Natural killer cell treated with Interleukin-12 subunit alpha and Interleukin-12 subunit beta and Interleukin-15 and Interleukin-18, amount 100 ng/mL, for 72 hours (primary cell): Measurements from ENCODE around the gene INVS. TPM values are rescaled to one million over a fixed set of nuclear protein-coding genes. Genes with fewer than 3 reads are reported as not detected.

Experiments
- ATAC-seq, 2 donors: fragments of 150-1000 bp; cut with Tn5 transposase in 1 of 2; sonication (Bioruptor Pico), chemical (Tn5 transposase) in 1 of 2; 2 replicates each; pipeline ENCODE4 v1.10.0; 2021
- DNase-seq: peaks from one replicate; pipeline ENCODE4 v3.0.0; 2022; ENCODE audit warnings: low spot score
- H3K27ac Mint-ChIP-seq, 2 donors: 1 replicate in 1 of 2; 2 replicates in 1 of 2; pipeline ENCODE4 v1.8.0; 2022; ENCODE audit warnings: mixed read lengths in 2 of 2, mild to moderate bottlenecking in 1 of 2, moderate library complexity in 1 of 2
- H3K27me3 Mint-ChIP-seq, 2 donors: 1 replicate in 1 of 2; 2 replicates in 1 of 2; pipeline ENCODE4 v1.8.0; 2022; ENCODE audit warnings: mixed read lengths in 2 of 2
- H3K36me3 Mint-ChIP-seq: one replicate; pipeline ENCODE4 v1.8.0; 2022; ENCODE audit warnings: mixed read lengths
- H3K4me1 Mint-ChIP-seq, 2 donors: 1 replicate in 1 of 2; 2 replicates in 1 of 2; pipeline ENCODE4 v1.8.0; 2022; ENCODE audit warnings: low read depth in 2 of 2, mixed read lengths in 2 of 2, mild to moderate bottlenecking in 1 of 2
- H3K4me3 Mint-ChIP-seq: one replicate; pipeline ENCODE4 v1.8.0; 2022; ENCODE audit warnings: mixed read lengths
- H3K9me3 Mint-ChIP-seq: 2 replicates; pipeline ENCODE4 v1.8.0; 2022; ENCODE audit warnings: mixed read lengths
- total RNA-seq, 2 donors: library from RNA; stranded (reverse); gene quantifications; one replicate each; pipeline ENCODE4 v1.2.3, GENCODE V29; 2022

The INVS gene
- total RNA-seq, 2 donors from 2014 or later: 22.1 to 32.8 TPM

DNA sequence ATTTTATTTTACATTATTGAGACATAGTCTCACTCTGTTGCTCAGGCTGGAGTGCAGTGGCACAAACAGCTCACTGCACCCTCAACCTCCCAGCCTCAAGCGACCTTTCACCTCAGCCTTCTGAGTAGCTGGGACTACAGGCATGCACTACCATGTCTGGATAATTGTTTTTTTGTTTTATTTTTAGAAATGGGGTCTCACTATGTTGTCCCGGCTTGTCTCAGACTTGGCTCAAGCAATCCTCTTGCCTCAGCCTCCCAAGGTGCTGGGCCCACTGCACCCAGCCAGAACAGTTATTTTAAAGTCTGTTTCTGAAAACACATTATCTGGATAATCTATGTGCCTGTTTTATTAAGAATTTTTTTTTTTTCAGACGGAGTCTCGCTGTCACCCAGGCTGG is 191.7 kb downstream of the INVS start:
- no peak overlapping the region for H3K27ac Mint-ChIP-seq
- H3K9me3 Mint-ChIP-seq: no peaks in the 10 kb centered on the region
- no peak for ATAC-seq
- H3K27me3 Mint-ChIP-seq: no peaks in the 10 kb centered on the region
- H3K4me1 Mint-ChIP-seq: peaks cover 0 to 11% of the 10 kb centered on the region in 2 donors
- no peak overlapping the region for H3K4me3 Mint-ChIP-seq
- peaks cover 46% of the 10 kb centered on the region for H3K36me3 Mint-ChIP-seq
- DNase-seq: no peak

DNA sequence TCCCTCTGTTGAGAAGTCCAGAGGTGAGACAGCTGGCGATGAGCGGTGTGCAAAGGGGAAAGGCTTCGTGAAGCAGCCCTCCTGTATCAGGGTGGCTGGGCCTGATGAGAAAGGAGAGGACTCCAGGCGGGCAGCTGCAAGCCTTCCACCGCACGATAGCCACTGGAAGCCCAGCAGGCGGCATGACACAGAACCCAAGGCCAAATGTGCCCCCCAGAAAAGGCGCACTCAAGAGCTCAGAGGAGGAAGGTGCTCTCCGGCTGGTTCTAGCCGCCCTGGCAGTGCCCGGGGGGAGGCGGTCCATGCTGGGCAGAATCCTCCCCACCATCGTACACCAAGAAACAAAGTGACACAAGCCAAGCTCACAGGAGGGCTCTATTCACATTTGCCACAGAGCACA is 193.4 kb downstream of the INVS start:
- no peak for ATAC-seq
- Mint-ChIP-seq H3K4me3 (no peak overlapping the region), H3K4me1 (peaks cover 0 to 5% of the 10 kb centered on the region in 2 donors), H3K27me3 (no peaks in the 10 kb centered on the region), H3K36me3 (peaks cover 37% of the 10 kb centered on the region), H3K9me3 (no peaks in the 10 kb centered on the region), H3K27ac (peak overlapping the region in 1 of 2 donors; percentile 16)
- DNase-seq: no peak

DNA sequence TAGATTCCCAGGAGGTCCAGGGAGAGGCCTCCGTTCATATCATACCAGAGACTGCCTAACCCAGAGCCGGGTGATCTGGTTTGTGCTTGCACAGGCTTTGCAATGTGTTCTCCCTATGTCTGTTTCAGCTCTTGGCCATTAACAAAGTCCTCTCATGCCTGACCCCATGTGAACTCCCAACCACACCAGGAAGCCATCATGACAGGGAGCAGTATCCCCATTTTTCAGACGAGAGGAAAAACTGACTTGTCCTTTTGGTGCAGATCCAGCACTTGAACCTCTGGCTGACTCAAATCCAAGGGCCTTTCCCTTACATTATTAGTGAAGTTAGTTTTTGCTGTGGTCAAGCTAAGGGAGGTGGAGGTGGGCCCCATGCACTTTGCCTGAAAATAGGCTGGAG is 195.3 kb downstream of the INVS start:
- no peak overlapping the region for H3K4me3 Mint-ChIP-seq
- peaks cover 27% of the 10 kb centered on the region for H3K36me3 Mint-ChIP-seq
- DNase-seq: no peak
- H3K27me3 Mint-ChIP-seq: no peaks in the 10 kb centered on the region
- H3K4me1 Mint-ChIP-seq: peaks cover 0 to 3% of the 10 kb centered on the region in 2 donors
- no peak for ATAC-seq
- no peaks in the 10 kb centered on the region for H3K9me3 Mint-ChIP-seq
- no peak overlapping the region for H3K27ac Mint-ChIP-seq

DNA sequence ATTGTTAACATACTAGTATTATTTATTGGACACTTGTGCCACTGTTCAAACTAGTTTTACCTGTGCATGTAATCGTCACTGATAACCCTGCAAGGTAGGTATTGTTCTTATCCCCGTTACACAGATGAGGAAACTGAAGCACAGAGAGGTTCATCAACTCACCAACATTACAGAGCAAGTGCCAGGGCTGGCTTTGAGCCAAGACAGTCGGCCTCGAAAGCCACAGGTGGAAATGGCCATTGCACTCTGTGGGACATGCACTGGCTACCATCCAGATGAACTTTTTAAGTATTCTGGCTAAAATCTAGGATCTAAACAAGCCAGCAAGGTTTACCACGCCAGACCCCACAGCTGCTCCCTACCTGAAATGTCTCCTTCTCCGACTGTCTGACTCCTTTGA is 195.8 kb downstream of the INVS start:
- peaks cover 23% of the 10 kb centered on the region for H3K36me3 Mint-ChIP-seq
- H3K4me3 Mint-ChIP-seq: no peak overlapping the region
- H3K27ac Mint-ChIP-seq: no peak overlapping the region
- no peaks in the 10 kb centered on the region for H3K9me3 Mint-ChIP-seq
- no peaks in the 10 kb centered on the region for H3K27me3 Mint-ChIP-seq
- peaks cover 0 to 3% of the 10 kb centered on the region in 2 donors for H3K4me1 Mint-ChIP-seq
- ATAC-seq (no peak), DNase-seq (no peak)

DNA sequence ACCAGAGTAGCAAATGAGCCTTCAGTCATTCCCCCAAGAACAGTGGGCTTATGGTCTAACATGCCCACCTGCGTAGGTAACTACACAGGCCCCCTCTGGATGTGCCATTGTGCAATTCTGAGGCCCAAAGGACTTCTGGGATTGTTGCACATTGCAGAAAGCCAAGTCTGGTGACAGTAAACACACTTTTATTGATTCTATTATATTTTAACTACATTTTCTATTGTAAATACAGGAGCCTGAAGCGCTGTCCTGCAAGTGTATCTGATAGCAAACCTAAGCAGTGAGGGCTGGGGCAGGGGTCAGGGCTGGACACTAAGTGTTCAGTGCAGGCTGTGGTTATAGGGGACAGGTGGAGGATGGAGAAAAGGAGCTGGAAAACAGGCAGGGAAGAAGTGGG is 196.2 kb downstream of the INVS start:
- no peaks in the 10 kb centered on the region for H3K9me3 Mint-ChIP-seq
- no peaks in the 10 kb centered on the region for H3K27me3 Mint-ChIP-seq
- H3K4me1 Mint-ChIP-seq: peaks cover 0 to 3% of the 10 kb centered on the region in 2 donors
- H3K4me3 Mint-ChIP-seq: no peak overlapping the region
- H3K36me3 Mint-ChIP-seq: peaks cover 19% of the 10 kb centered on the region
- no peak for DNase-seq
- H3K27ac Mint-ChIP-seq: peak overlapping the region in 1 of 2 donors; percentile 58
- no peak for ATAC-seq

DNA sequence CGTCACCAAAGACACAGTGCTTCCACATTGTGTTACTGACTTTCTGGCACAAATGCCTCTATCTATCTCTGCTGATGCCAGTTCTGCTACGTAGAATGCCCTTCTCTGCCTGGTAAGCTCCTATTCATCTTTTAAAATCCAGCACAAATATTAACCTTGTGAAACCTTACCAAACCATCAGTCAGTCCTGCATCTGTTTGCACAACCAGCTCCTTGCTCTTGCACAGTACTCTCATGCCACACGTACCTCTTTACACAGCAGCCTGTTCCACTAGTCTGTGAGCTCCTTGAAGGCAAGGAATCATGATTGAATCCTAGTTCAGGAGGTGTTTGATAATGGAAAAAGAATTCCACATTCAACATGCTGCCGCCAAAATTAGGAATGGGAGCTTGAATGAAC is 197.4 kb downstream of the INVS start:
- H3K27ac Mint-ChIP-seq: no peak overlapping the region

DNA sequence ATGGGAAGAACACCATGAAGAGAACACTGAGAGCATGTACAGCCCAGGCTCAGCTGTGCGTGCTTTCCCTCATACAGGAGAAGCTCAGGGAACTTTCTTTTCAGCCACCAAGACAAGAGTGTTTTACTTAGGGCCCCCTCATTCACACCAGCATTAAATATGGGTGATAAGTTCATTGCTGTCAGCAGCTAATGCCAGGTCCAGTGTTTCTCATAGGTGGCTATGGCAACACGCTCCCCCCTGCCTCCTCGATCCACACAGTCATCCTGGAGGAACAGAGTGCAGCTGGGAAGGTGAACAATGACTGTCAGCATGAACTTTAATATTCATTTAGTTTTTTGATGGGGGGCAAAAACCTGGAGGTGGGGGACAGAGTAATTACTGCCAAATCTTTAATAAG is 199.3 kb downstream of the INVS start:
- DNase-seq: no peak
- Mint-ChIP-seq H3K4me3 (no peak overlapping the region), H3K36me3 (peaks cover 23% of the 10 kb centered on the region), H3K27me3 (no peaks in the 10 kb centered on the region), H3K4me1 (peaks cover 0 to 3% of the 10 kb centered on the region in 2 donors), H3K9me3 (no peaks in the 10 kb centered on the region), H3K27ac (no peak overlapping the region)
- ATAC-seq: no peak

More for the DNA sequence above, 197.4 kb downstream of the INVS start:
- Mint-ChIP-seq H3K4me1 (peaks cover 0 to 3% of the 10 kb centered on the region in 2 donors), H3K4me3 (no peak overlapping the region), H3K9me3 (no peaks in the 10 kb centered on the region), H3K27me3 (no peaks in the 10 kb centered on the region), H3K36me3 (peaks cover 22% of the 10 kb centered on the region)
- DNase-seq (no peak), ATAC-seq (no peak)

DNA sequence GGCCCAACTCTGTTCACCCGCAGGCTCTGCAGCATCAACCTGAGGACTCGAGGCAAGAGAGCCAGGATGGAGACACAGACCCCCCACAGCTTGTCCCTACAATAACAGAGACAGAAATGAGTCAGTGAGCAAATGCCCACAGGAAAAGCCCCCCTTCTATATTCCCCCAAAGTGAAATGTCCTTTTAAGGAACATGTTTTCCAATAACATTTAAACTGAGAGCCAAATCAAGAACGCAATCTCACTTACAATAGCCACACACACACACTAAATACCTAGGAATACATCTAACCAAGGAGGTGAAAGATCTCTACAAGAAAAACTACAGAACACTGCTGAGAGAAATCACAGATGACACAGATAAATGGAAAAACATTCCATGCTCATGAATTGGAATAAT is 204.7 kb downstream of the INVS start:
- peaks cover 0 to 8% of the 10 kb centered on the region in 2 donors for H3K4me1 Mint-ChIP-seq

DNA sequence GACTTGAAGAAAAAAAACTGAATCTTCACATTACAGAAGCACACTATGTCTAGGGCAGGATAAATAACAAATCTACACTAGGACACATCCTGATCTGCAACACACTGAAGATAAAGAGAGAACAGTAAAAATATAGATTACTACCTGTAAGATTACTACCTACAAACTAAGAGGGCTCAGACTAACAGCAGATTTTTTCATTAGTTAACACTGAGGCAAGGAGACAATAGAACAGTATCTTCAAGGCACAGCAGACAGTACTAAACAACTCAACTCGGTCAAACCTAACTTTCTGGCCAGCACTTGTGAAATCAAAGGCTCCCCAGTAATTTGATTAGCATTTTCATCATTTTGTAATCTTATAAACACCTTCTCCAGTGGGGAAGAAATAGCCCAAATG is 207.2 kb downstream of the INVS start:
- Mint-ChIP-seq H3K4me1 (peaks cover 3 to 13% of the 10 kb centered on the region in 2 donors), H3K27ac (no peak overlapping the region), H3K27me3 (no peaks in the 10 kb centered on the region), H3K36me3 (peaks cover 43% of the 10 kb centered on the region), H3K9me3 (no peaks in the 10 kb centered on the region), H3K4me3 (no peak overlapping the region)
- ATAC-seq (no peak), DNase-seq (no peak)

More for the DNA sequence above, 204.7 kb downstream of the INVS start:
- no peaks in the 10 kb centered on the region for H3K27me3 Mint-ChIP-seq
- ATAC-seq (no peak), DNase-seq (no peak)
- no peak overlapping the region for H3K27ac Mint-ChIP-seq
- H3K4me3 Mint-ChIP-seq: no peak overlapping the region
- no peaks in the 10 kb centered on the region for H3K9me3 Mint-ChIP-seq
- peaks cover 40% of the 10 kb centered on the region for H3K36me3 Mint-ChIP-seq

DNA sequence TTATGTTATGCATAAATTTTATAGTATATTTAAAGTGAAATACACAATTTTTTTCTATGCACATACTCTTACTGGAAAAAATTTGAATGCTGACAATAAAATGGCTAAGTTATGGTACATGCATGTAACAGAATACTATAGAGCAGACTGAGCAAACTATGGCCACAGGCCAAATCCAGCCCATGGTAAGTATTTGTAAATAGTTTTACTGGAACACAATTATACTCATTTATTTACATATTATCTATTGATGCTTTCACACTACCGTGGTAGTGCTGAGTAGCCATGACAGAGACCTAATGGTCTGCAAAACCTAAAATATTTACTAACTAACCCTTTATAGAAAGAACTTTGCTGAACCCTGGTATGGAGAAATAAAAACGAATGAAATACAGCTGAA is 208.0 kb downstream of the INVS start:
- DNase-seq (no peak), ATAC-seq (no peak)
- no peaks in the 10 kb centered on the region for H3K27me3 Mint-ChIP-seq
- no peak overlapping the region for H3K27ac Mint-ChIP-seq
- no peak overlapping the region for H3K4me3 Mint-ChIP-seq
- H3K4me1 Mint-ChIP-seq: peaks cover 11 to 13% of the 10 kb centered on the region in 2 donors
- H3K36me3 Mint-ChIP-seq: peaks cover 47% of the 10 kb centered on the region
- no peaks in the 10 kb centered on the region for H3K9me3 Mint-ChIP-seq

DNA sequence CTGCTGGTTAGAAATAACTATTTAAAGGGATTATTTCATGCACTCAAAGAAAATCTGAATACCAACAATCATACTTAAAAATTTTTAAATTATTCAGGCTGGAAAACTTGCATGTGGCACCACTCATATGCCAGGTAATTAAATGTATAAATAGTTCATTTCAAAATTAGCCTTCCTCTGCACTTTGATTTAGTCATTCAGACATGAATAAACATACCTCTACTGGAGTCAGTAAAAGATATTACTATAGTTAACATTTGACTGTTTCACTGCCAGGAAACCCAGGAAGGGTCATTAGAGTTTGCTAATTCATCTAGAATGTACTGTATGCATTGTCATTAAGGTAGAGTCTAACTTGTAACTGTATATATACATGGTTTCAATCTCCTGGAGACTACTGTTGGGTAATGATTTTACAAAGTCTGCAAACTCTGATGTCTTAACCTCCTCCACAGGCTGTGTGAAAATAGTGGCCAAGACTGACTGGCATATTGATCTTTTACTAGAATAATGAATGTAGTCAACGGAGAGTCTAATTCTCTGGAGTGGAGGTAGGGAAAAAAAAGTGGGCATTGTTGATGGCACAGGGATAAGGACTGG is 210.0 kb downstream of the INVS start:
- H3K4me1 Mint-ChIP-seq: peaks cover 10 to 11% of the 10 kb centered on the region in 2 donors
- no peaks in the 10 kb centered on the region for H3K9me3 Mint-ChIP-seq
- ATAC-seq: no peak
- no peak for DNase-seq
- no peak overlapping the region for H3K4me3 Mint-ChIP-seq
- H3K27ac Mint-ChIP-seq: no peak overlapping the region
- H3K27me3 Mint-ChIP-seq: no peaks in the 10 kb centered on the region
- H3K36me3 Mint-ChIP-seq: peaks cover 31% of the 10 kb centered on the region

DNA sequence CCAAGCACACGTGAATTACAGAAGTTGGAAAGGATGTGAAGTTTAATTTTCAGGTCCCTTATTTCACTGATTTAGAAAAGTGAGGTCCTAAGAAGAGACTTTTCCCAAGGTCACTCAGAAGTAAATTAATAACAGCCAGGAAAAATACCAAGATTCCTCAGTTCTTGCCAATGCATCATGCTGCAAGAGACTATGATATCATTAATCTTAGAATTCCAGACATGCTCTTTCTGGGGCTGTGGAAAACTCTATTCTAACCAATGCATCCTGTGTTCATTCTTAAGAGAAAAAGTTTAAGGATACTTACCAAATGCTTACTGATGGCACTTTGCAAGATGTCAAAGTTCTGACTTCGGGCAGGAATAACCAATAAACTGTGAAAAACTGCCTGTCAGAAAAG is 210.9 kb downstream of the INVS start:
- H3K9me3 Mint-ChIP-seq: no peaks in the 10 kb centered on the region
- DNase-seq: no peak
- H3K36me3 Mint-ChIP-seq: peaks cover 37% of the 10 kb centered on the region
- H3K4me1 Mint-ChIP-seq: peaks cover 10 to 11% of the 10 kb centered on the region in 2 donors
- ATAC-seq: no peak
- no peak overlapping the region for H3K4me3 Mint-ChIP-seq
- H3K27ac Mint-ChIP-seq: no peak overlapping the region
- H3K27me3 Mint-ChIP-seq: no peaks in the 10 kb centered on the region

DNA sequence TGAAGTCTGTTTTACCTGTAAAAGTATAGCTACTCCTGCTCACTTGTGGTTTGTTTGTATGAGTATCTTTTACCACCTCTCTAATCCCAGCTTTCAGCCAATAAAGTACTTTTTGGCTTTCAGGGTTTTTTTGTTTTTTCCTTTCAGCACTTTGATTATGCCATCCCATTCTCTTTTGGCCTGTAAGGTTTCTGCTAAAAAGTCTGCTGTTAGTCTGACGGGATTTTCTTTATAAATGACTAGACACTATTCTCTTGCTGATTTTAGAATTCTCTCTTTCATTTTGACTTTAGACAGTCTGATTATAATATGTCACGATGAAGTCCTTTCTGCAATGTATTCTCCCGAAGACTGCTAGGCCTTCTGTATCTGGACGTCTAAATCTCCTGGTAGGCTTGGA is 216.5 kb downstream of the INVS start:
- Mint-ChIP-seq H3K36me3 (peaks cover 40% of the 10 kb centered on the region), H3K27ac (no peak overlapping the region), H3K4me1 (peaks cover 15 to 29% of the 10 kb centered on the region in 2 donors), H3K27me3 (no peaks in the 10 kb centered on the region), H3K4me3 (no peak overlapping the region), H3K9me3 (no peaks in the 10 kb centered on the region)
- no peak for ATAC-seq
- DNase-seq: no peak

DNA sequence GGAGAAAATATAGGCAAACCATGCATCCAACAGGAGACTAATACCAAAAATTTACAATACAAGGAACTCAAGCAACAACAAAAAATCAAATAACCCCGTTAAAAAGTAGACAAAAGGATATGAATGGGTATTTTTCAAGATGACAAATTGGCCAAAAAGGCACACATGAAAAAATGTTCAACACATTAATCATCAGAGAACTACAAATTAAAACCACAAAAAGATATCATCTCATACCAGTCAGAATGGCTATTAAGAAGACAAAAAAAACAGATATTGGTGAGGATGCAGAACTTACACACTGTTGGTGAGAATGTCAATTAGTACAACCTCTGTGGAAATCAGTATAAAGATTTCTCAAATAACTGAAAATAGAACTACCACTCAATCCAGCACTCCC is 218.7 kb downstream of the INVS start:
- Mint-ChIP-seq H3K4me3 (no peak overlapping the region), H3K27ac (no peak overlapping the region), H3K27me3 (no peaks in the 10 kb centered on the region), H3K36me3 (peaks cover 35% of the 10 kb centered on the region), H3K9me3 (no peaks in the 10 kb centered on the region), H3K4me1 (peaks cover 10 to 17% of the 10 kb centered on the region in 2 donors)
- ATAC-seq (no peak), DNase-seq (no peak)

DNA sequence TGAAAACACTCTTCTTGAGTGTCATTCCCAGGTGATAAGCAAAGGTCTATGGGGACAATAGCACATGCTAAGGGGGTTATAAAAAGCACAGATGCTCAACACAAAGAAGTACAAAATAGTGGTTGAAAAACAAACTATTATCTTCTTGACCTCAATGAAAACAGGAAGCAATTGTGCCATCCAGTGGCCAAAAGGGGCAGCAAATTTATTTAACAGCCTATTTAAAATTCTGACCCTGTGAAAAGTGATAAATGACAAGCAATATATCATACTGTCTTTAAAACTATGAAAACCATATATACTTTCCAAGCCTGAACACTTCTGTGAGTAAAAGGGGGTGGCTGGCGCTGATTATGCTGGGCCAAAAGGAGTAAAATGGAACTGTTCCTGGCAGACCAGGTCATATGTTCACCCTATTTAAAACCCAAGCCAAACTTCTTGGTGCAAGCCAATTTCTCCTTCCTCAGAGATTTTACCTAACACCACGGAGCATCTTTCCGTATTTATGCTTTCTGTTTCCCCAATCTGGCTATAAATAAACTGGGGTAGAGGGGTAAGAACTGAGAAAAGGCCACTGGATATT is 224.0 kb downstream of the INVS start:
- Mint-ChIP-seq H3K27ac (no peak overlapping the region), H3K9me3 (no peaks in the 10 kb centered on the region)
- ATAC-seq: no peak

More for the DNA sequence above, 224.0 kb downstream of the INVS start:
- no peak overlapping the region for H3K4me3 Mint-ChIP-seq
- no peak for DNase-seq
- peaks cover 0 to 2% of the 10 kb centered on the region in 2 donors for H3K4me1 Mint-ChIP-seq
- no peaks in the 10 kb centered on the region for H3K27me3 Mint-ChIP-seq
- H3K36me3 Mint-ChIP-seq: peaks cover 2% of the 10 kb centered on the region
